Upper lobe of left lung (tissue), 4 donors: ENCODE data around the gene OLA1.

Source experiments
- EP300 ChIP-seq, 4 donors: sonication (generic); formaldehyde crosslinking; IDR thresholded peaks; one replicate each; pipeline ENCODE4 v1.5.1; 2017; ENCODE audit warnings: antibody characterized with exemption in 4 of 4, control low read depth in 2 of 4
- POLR2A ChIP-seq, 4 donors: fragments of 450-650 bp; IDR thresholded peaks; one replicate each; pipeline ENCODE4 v1.5.1; 2016 to 2017; ENCODE audit warnings: antibody characterized with exemption in 4 of 4, mild to moderate bottlenecking in 2 of 4
- TF ChIP-seq, protein P1 (sequence below), 6 experiments: fragments of 450-650 bp in 4 of 6; fragments of 200-600 bp in 2 of 6; sonication (generic) in 2 of 6; IDR thresholded peaks; one replicate each; pipeline ENCODE4 v1.5.1; 2016 to 2019; ENCODE audit warnings: antibody characterized with exemption in 6 of 6

DNA sequence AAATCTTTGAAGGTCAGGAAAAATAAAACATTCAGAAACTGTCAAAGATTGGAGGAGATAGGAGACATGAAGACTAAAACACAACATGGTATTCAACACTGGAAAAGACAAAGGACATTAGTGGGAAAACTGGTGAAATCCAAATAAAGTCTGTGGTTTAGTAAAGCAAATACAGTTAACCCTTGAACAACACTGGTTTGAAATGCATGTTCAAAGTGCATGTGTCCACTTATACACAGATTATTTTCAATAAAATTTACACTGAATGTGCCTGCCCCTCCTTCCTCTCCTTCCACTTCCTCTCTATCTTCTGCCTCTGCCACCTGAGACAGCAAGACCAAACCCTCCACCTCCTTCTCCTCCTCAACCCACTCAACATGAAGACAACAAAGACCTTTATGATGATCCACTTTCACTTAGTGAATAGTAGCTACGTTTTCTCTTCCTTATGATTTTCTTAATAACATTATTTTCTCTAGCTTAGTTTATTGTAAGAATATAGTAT lies 14.5 kb downstream of the OLA1 start:
- TF ChIP-seq, protein P1, sequence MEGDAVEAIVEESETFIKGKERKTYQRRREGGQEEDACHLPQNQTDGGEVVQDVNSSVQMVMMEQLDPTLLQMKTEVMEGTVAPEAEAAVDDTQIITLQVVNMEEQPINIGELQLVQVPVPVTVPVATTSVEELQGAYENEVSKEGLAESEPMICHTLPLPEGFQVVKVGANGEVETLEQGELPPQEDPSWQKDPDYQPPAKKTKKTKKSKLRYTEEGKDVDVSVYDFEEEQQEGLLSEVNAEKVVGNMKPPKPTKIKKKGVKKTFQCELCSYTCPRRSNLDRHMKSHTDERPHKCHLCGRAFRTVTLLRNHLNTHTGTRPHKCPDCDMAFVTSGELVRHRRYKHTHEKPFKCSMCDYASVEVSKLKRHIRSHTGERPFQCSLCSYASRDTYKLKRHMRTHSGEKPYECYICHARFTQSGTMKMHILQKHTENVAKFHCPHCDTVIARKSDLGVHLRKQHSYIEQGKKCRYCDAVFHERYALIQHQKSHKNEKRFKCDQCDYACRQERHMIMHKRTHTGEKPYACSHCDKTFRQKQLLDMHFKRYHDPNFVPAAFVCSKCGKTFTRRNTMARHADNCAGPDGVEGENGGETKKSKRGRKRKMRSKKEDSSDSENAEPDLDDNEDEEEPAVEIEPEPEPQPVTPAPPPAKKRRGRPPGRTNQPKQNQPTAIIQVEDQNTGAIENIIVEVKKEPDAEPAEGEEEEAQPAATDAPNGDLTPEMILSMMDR (IDR thresholded peaks at IDR 0.05) = no peak
- TF ChIP-seq POLR2A (IDR thresholded peaks at IDR 0.05) = no peak
- no peak for TF ChIP-seq EP300 (IDR thresholded peaks at IDR 0.05)
